GM23338 (cell line): Measurements from ENCODE around the gene TSNAX. TPM values are rescaled to one million over a fixed set of nuclear protein-coding genes. Genes with fewer than 3 reads are reported as not detected.

Experiments
- ATAC-seq: fragments of 200-7000 bp; cut with Tn5 transposase; 3 replicates; pipeline ENCODE4 v1.9.1; 2020
- DNase-seq: peaks from one replicate; pipeline ENCODE4 v3.0.0-alpha.2; 2015; ENCODE audit warnings: low spot score
- H2AFZ ChIP-seq: fragments of 200-600 bp; sonication (generic); 2 replicates; pipeline ENCODE4 v1.8.0; 2016; ENCODE audit warnings: antibody characterized with exemption, mild to moderate bottlenecking, moderate library complexity
- H3F3A ChIP-seq: fragments of 200-600 bp; sonication (generic); replicated peaks from 2 replicates; pipeline ENCODE4 v1.8.0; 2017; ENCODE audit warnings: antibody characterized with exemption, mixed run types, low read depth
- H3K27ac ChIP-seq: fragments of 200-600 bp; sonication (generic); 2 replicates; pipeline ENCODE4 v1.6.1; 2016; ENCODE audit warnings: low read depth
- H3K27me3 ChIP-seq: fragments of 200-600 bp; sonication (generic); 2 replicates; pipeline ENCODE4 v1.8.0; 2016; ENCODE audit warnings: mild to moderate bottlenecking, mixed run types, moderate library complexity; ENCODE audit not compliant: insufficient read depth
- H3K36me3 ChIP-seq: fragments of 200-600 bp; sonication (generic); 2 replicates; pipeline ENCODE4 v1.8.0; 2016; ENCODE audit warnings: mild to moderate bottlenecking; ENCODE audit not compliant: insufficient read depth
- H3K4me1 ChIP-seq: fragments of 200-600 bp; sonication (generic); 2 replicates; pipeline ENCODE4 v1.8.0; 2016; ENCODE audit warnings: mild to moderate bottlenecking, moderate library complexity; ENCODE audit not compliant: insufficient read depth
- H3K4me2 ChIP-seq: fragments of 200-600 bp; sonication (generic); 2 replicates; pipeline ENCODE4 v1.7.1; 2017; ENCODE audit warnings: mixed run types
- H3K4me3 ChIP-seq: fragments of 200-600 bp; sonication (generic); 2 replicates; pipeline ENCODE4 v1.6.1; 2016; ENCODE audit warnings: mixed run types
- H3K79me2 ChIP-seq: fragments of 200-600 bp; sonication (generic); replicated peaks from 2 replicates; pipeline ENCODE4 v1.8.0; 2017; ENCODE audit warnings: mild to moderate bottlenecking; ENCODE audit not compliant: insufficient read depth
- H3K9me2 ChIP-seq: fragments of 200-600 bp; sonication (generic); 2 replicates; pipeline ENCODE4 v1.8.0; 2017; ENCODE audit not compliant: insufficient read depth
- H4K20me1 ChIP-seq: fragments of 200-600 bp; sonication (generic); replicated peaks from 2 replicates; pipeline ENCODE4 v1.8.0; 2017; ENCODE audit warnings: mild to moderate bottlenecking; ENCODE audit not compliant: insufficient read depth
- H3K27ac Mint-ChIP-seq: 2 replicates; pipeline ENCODE4 v1.8.0; 2020; ENCODE audit warnings: inconsistent platforms, mild to moderate bottlenecking, moderate library complexity, mixed read lengths
- H3K27me3 Mint-ChIP-seq: 3 replicates; pipeline ENCODE4 v1.8.0; 2022; ENCODE audit warnings: low read depth, mild to moderate bottlenecking, moderate library complexity, mixed read lengths, inconsistent platforms; ENCODE audit not compliant: insufficient read depth, poor library complexity
- H3K36me3 Mint-ChIP-seq: 3 replicates; pipeline ENCODE4 v1.8.0; 2021; ENCODE audit warnings: low read depth, mild to moderate bottlenecking, inconsistent platforms, moderate library complexity, mixed read lengths
- H3K4me1 Mint-ChIP-seq: 3 replicates; pipeline ENCODE4 v1.8.0; 2020; ENCODE audit warnings: mild to moderate bottlenecking, inconsistent platforms, mixed read lengths
- H3K4me3 Mint-ChIP-seq: 3 replicates; pipeline ENCODE4 v1.8.0; 2021; ENCODE audit warnings: moderate library complexity, mild to moderate bottlenecking, inconsistent platforms, mixed read lengths
- H3K9me3 Mint-ChIP-seq: 3 replicates; pipeline ENCODE4 v1.8.0; 2020; ENCODE audit warnings: moderate library complexity, mild to moderate bottlenecking, inconsistent platforms, mixed read lengths
- CREB1 ChIP-seq: fragments of 250-450 bp; sonication (Bioruptor Pico); IDR thresholded peaks from 2 replicates; pipeline ENCODE4 v1.5.0; 2020; ENCODE audit warnings: low read depth, mild to moderate bottlenecking, moderate library complexity
- CTCF ChIP-seq, 2 experiments: fragments of 200-600 bp in 1 of 2; sonication (generic) in 1 of 2; conservative IDR thresholded peaks; 2 replicates each; pipeline versions ENCODE4 v1.5.1 to v1.6.1; 2016 to 2017; ENCODE audit warnings: antibody characterized with exemption in 2 of 2, low read depth in 2 of 2, mild to moderate bottlenecking in 2 of 2, moderate library complexity in 1 of 2
- ETS1 ChIP-seq: IDR thresholded peaks from 2 replicates; pipeline ENCODE4 v1.6.1; 2016; ENCODE audit warnings: antibody characterized with exemption
- EZH2 ChIP-seq: fragments of 200-600 bp; sonication (generic); IDR thresholded peaks from one replicate; pipeline ENCODE4 v1.8.0; 2017; ENCODE audit warnings: antibody characterized with exemption, mild to moderate bottlenecking, low read depth; ENCODE audit not compliant: unreplicated experiment
- EZH2phosphoT487 ChIP-seq: fragments of 200-600 bp; sonication (generic); IDR thresholded peaks from one replicate; pipeline ENCODE4 v1.8.1; 2018; ENCODE audit warnings: antibody characterized with exemption; ENCODE audit not compliant: unreplicated experiment
- JUNB ChIP-seq: IDR thresholded peaks from one replicate; pipeline ENCODE4 v1.6.1; 2016; ENCODE audit warnings: antibody characterized with exemption; ENCODE audit not compliant: unreplicated experiment
- NANOG ChIP-seq: IDR thresholded peaks from 2 replicates; pipeline ENCODE4 v1.6.1; 2016; ENCODE audit warnings: antibody characterized with exemption, borderline replicate concordance
- REST ChIP-seq: IDR thresholded peaks from one replicate; pipeline ENCODE4 v1.6.1; 2018; ENCODE audit warnings: antibody characterized with exemption; ENCODE audit not compliant: unreplicated experiment
- STAT1 ChIP-seq: IDR thresholded peaks from one replicate; pipeline ENCODE4 v1.6.1; 2016; ENCODE audit warnings: antibody characterized with exemption; ENCODE audit not compliant: unreplicated experiment
- ZNF114 ChIP-seq: fragments of 250-450 bp; sonication (Bioruptor Pico); IDR thresholded peaks from 2 replicates; pipeline ENCODE4 v1.5.0; 2020; ENCODE audit warnings: mild to moderate bottlenecking, moderate library complexity
- ZNF331 ChIP-seq: fragments of 250-450 bp; sonication (Bioruptor Pico); IDR thresholded peaks from 2 replicates; pipeline ENCODE4 v1.5.0; 2020; ENCODE audit warnings: low read depth, mild to moderate bottlenecking, moderate library complexity
- ZNF462 ChIP-seq: fragments of 250-450 bp; sonication (Bioruptor Pico); IDR thresholded peaks from 2 replicates; pipeline ENCODE4 v1.5.0; 2020; ENCODE audit warnings: mild to moderate bottlenecking, moderate library complexity
- polyA plus RNA-seq: library from polyadenylated mRNA; unstranded; fragments of >200 nt; fragmentation: Nextera tagmentation; extraction: Ambion mirVana; gene quantifications from 2 replicates; pipeline ENCODE4 v1.2.1, GENCODE V29; 2016
- total RNA-seq: library from RNA; depleted of rRNA; stranded (reverse); fragments of >200 nt; shearing (Covaris generic); gene quantifications from 2 replicates; pipeline ENCODE4 v1.2.3, GENCODE V29; 2014

Gene TSNAX
- total and polyA plus RNA-seq, 2 experiments from 2014 or later = 31.5 to 31.7 TPM

GRCh38 chr1:231594749-231595148 lies 66.3 kb downstream of the TSNAX start:
- Mint-ChIP-seq H3K27ac (no peak overlapping the region), H3K4me3 (no peak overlapping the region), H3K36me3 (no peaks in the 10 kb centered on the region), H3K27me3 (peaks cover 2% of the 10 kb centered on the region), H3K9me3 (no peaks in the 10 kb centered on the region), H3K4me1 (peaks cover 10% of the 10 kb centered on the region; the same call in 2 of the 3 replicates)
- no peak overlapping the region for H3K4me3 ChIP-seq
- no peaks in the 10 kb centered on the region for H3K36me3 ChIP-seq
- DNase-seq = no peak
- H3F3A ChIP-seq = no peaks in the 10 kb centered on the region
- TF ChIP-seq ETS1 (no peak), EZH2phosphoT487 (no peak), ZNF331 (CRISPR knock-in tag) (no peak), EZH2 (no peak), JUNB (no peak), CTCF (conservative IDR thresholded peaks at IDR 0.05; ENCODE audit: low read depth in 2 of 2) (no peak), ZNF462 (CRISPR knock-in tag) (no peak), STAT1 (no peak), NANOG (no peak), ZNF114 (CRISPR knock-in tag) (no peak), REST (no peak), CREB1 (no peak)
- H3K27ac ChIP-seq = no peak overlapping the region
- no peaks in the 10 kb centered on the region for H3K9me2 ChIP-seq
- no peaks in the 10 kb centered on the region for H3K79me2 ChIP-seq
- H3K4me1 ChIP-seq = peaks cover 3% of the 10 kb centered on the region; the same call in 1 of the 2 replicates
- no peaks in the 10 kb centered on the region for H4K20me1 ChIP-seq
- no peak overlapping the region for H3K4me2 ChIP-seq
- no peak for ATAC-seq
- H2AFZ ChIP-seq = no peak overlapping the region
- H3K27me3 ChIP-seq = no peaks in the 10 kb centered on the region
